H54 (cell line): ENCODE results near the gene KLK1.
"Not testable (repeated sequence)": the region's sequence is repeated elsewhere in the genome, so short reads cannot be mapped to it uniquely, and the experiment has no call there.

ENCODE experiments used
- DNase-seq: peaks from one replicate; pipeline ENCODE4 v3.0.0; 2011; ENCODE audit warnings: low spot score, mixed read lengths; ENCODE audit not compliant: insufficient read length
- FAIRE-seq: peaks from 3 replicates; lab custom pipeline; 2011; peaks lifted over from hg19 to GRCh38; lab: Jason Lieb, UNC
- POLR2A ChIP-seq: IDR thresholded peaks from 2 replicates; pipeline ENCODE4 v1.6.1; 2011; ENCODE audit warnings: low read depth, mild to moderate bottlenecking, low read length

The KLK1 gene

GRCh38 chr19:50814883-50815282, 8.7 kb downstream of the KLK1 start:
- FAIRE-seq (no peak), DNase-seq (no peak)
- TF ChIP-seq POLR2A: no peak

DNA sequence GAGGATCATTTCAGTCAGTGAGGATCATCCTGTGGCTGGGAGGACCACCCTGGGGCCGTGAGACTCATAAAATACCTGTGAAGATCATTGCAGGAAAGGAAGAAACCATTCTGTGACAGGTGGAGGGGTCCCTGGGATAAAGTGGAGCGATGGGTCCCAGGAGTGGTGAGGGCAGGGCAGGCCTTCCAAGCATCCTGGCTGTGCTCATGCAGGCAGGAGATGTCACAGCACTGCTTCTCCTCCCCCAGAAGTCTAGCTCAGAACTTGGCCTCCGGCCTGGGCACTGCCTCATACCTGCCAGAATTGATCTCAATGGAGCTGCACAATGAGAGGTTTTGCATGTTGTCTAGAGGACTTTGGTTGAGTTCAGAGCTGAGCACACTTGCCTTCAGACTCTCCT, 11.1 kb downstream of the KLK1 start:
- DNase-seq (no peak), FAIRE-seq (no peak)
- no peak for TF ChIP-seq POLR2A

DNA sequence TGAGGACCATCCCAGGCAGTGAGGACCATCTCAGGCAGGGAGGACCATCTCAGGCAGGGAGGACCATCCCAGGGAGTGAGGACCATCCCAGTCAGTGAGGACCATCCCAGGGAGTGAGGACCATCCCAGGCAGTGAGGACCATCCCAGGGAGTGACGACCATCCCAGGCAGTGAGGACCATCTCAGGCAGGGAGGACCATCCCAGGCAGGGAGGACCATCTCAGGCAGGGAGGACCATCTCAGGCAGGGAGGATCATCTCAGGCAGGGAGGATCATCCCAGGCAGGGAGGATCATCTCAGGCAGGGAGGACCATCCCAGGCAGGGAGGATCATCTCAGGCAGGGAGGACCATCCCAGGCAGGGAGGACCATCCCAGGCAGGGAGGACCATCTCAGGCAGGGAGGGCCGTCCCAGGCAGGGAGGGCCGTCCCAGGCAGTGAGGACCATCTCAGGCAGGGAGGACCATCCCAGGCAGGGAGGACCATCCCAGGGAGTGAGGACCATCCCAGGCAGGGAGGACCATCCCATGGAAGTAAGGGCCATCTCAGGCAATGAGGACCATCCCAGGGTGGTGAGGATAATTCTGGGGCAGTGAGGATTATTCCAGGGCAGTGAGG, 11.9 kb downstream of the KLK1 start:
- not testable (repeated sequence) for DNase-seq, FAIRE-seq

- FAIRE-seq: no peak
- TF ChIP-seq POLR2A: no peak
- DNase-seq: no peak
Measured at GRCh38 chr19:50808856-50809255, 14.7 kb downstream of the KLK1 start.

- peak; percentile 97 for DNase-seq
- peak; percentile 65 for FAIRE-seq
- TF ChIP-seq POLR2A: peak; percentile 84
Measured at GRCh38 chr19:50804420-50805272, 18.9 kb downstream of the KLK1 start.

DNA sequence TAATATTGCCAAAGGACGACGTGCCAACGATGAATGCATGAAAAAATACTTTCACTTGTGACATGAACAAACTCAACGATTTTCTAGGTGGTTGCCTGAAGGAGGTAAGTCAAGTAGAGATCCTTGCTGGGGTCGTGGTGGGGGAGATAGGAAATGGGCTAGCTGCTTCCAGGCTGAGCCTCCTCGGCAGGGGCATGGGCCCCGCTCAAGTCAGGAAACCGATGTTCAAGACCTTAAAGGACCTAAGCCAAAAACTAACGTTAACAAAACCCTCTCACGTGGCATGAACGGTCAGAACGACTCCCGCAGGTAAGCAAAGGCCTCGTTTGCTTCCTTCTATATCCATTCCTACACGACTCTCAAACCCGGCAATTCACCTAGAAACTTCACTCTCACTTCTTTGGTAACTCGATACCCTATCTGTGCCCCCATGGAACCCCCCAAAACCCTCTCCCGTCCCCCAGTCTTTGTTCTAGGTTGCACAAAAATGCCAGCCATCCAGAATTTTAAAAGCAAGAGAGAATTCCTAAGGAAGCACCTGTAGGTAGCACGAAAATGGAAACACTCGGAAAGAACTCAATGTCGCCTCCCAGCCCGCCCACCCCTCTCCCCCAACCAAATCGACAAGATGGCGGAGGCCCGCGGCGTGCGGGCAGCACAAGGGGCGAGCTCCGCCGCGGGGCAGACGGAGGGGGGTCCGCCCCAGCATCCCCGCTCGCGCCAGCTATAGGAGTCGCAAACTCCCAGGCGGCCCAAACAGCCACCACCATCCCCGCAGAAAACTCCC, 19.8 kb downstream of the KLK1 start:
- FAIRE-seq (no peak), DNase-seq (no peak)
- no peak for TF ChIP-seq POLR2A

DNA sequence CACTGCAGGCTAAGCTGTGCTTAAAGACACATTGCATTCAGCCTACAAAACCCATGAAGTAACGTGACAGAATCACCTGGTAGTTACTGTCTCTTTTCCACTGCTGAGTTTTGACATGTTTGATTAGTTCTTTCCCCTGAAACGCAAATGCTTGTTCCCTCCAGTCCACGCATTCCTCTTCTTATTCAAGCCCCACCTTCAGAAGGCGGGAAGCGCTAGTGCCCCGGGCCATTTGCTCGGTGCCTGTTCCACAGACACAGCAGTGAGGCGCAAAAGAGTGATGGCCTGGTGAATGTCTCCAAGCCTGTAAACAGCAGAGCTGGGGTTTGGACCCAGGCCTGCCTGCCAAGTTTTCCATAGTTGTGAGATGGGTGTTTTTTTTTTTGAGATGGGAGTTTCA, 22.5 kb downstream of the KLK1 start:
- DNase-seq (no peak), FAIRE-seq (no peak)
- TF ChIP-seq POLR2A: no peak

GRCh38 chr19:50799547-50799851, 24.1 kb downstream of the KLK1 start:
- FAIRE-seq (no peak), DNase-seq (no peak)
- no peak for TF ChIP-seq POLR2A

DNA sequence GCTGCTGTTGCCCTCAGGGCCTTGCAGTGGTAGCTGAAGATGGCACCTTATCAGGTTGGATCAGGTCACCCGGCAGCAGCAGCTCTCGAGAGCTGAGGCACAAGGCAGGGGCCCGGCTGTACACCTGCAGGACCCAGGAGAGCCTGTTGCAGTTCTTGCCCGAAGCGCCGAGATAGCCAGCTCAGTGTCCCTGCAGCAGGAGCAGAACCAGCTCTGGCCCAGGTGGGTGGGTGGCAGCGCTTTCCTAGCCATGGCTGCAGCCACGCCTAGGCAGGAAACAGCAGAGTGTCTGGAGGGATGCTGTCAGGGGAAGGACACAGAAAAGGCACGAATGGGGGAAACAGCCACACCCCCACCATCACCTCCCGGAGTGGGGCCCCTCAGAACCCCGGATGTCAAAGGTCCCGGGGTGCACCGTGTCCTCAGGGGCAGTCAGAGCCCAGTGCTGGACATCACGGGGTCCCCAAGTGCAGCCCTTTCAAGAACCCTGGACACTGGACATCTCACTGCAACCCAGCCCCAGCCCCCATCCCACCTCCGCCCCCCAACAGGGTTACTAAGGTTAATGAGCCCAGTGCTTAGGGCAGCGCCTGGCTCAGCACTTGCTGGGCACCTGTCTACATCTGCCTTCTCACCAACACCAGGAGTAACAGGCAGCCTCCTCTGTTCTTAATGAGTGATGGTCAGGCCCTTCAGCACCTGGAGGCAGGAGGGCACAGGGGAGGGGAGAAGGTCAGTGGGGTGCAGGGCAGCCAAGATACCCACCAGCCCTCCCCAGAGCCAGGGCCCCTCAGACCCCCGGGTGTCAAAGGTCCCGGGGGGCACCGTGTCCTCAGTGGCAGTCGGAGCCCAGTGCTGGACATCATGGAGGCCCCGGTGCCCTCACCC, 24.7 kb downstream of the KLK1 start:
- TF ChIP-seq POLR2A: no peak
- DNase-seq: no peak
- no peak for FAIRE-seq

- no peak for TF ChIP-seq POLR2A
- no peak for FAIRE-seq
Measured at GRCh38 chr19:50797781-50798658, 25.6 kb downstream of the KLK1 start.

DNA sequence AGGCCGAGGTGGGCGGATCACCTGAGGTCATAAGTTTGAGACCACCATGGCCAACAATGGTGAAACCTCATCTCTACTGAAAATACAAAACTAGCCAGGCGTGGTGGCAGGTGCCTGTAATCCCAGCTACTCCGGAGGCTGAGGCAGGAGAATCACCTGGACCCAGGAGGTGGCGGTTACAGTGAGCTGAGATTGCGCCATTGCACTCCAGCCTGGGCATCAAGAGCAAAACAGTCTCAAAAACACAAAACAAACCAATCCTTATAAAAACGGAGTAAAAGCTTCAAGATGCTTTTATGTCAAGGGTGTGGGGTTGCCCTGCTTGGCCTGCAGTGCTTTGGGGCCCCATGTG, 26.2 kb downstream of the KLK1 start:
- DNase-seq (no peak), FAIRE-seq (no peak)
- no peak for TF ChIP-seq POLR2A

More at GRCh38 chr19:50797781-50798658, 25.6 kb downstream of the KLK1 start:
- no peak for DNase-seq

GRCh38 chr19:50796634-50797428, 26.8 kb downstream of the KLK1 start:
- no peak for TF ChIP-seq POLR2A
- no peak for FAIRE-seq
- DNase-seq: no peak
